Measurements from ENCODE around the gene COL6A1. TPM values are rescaled to one million over a fixed set of nuclear protein-coding genes. Genes with fewer than 3 reads are reported as not detected.

Gene COL6A1
- total RNA-seq, 1 donor from 2014 or later, result 12.6 TPM

GRCh38 chr21:46009951-46010705 lies 28.6 kb downstream of the COL6A1 start:
- no peaks in the 10 kb centered on the region for H3K79me2 ChIP-seq (ENCODE audit: low read depth)
- Mint-ChIP-seq H3K27ac (peak overlapping the region; percentile 81), H3K9me3 (peaks cover 2% of the 10 kb centered on the region), H3K4me3 (no peak overlapping the region), H3K27me3 (ENCODE audit: insufficient read depth, low read depth) (peaks cover 6% of the 10 kb centered on the region), H3K36me3 (peaks cover 2% of the 10 kb centered on the region), H3K4me1 (peaks cover 5% of the 10 kb centered on the region)
- H2AFZ ChIP-seq (replicated peaks), result no peak overlapping the region
- no peaks in the 10 kb centered on the region for H3K4me1 ChIP-seq
- DNase-seq (ENCODE audit: low spot score), result no peak
- no peak overlapping the region for H3K4me3 ChIP-seq
- H3K36me3 ChIP-seq, result no peaks in the 10 kb centered on the region
- H3K9ac ChIP-seq, result no peak overlapping the region
- no peaks in the 10 kb centered on the region for H4K20me1 ChIP-seq (ENCODE audit: low read depth)
- H3K27me3 ChIP-seq, result no peaks in the 10 kb centered on the region
- no peak for TF ChIP-seq EZH2phosphoT487 (IDR thresholded peaks at IDR 0.05)
- TF ChIP-seq CTCF (IDR thresholded peaks at IDR 0.05), result no peak
- TF ChIP-seq EZH2 (IDR thresholded peaks at IDR 0.05), result no peak
- H3K27ac ChIP-seq, result no peak overlapping the region
- no peak overlapping the region for H3K4me2 ChIP-seq
- no peaks in the 10 kb centered on the region for H3F3A ChIP-seq (ENCODE audit: low read depth)
- no peaks in the 10 kb centered on the region for H3K9me3 ChIP-seq (ENCODE audit: low read depth)

- no peak for DNase-seq (ENCODE audit: low spot score)
Observed at GRCh38 chr21:46011267-46011967, 29.8 kb downstream of the COL6A1 start.

GRCh38 chr21:46012154-46012553 lies 30.6 kb downstream of the COL6A1 start:
- H3K4me1 ChIP-seq, result no peaks in the 10 kb centered on the region
- no peak for DNase-seq (ENCODE audit: low spot score)
- Mint-ChIP-seq H3K27me3 (ENCODE audit: insufficient read depth, low read depth) (peaks cover 4% of the 10 kb centered on the region), H3K4me3 (no peak overlapping the region), H3K9me3 (peaks cover 2% of the 10 kb centered on the region), H3K36me3 (peaks cover 2% of the 10 kb centered on the region), H3K27ac (no peak overlapping the region), H3K4me1 (peaks cover 5% of the 10 kb centered on the region)
- no peak overlapping the region for H2AFZ ChIP-seq (replicated peaks)
- H3K4me3 ChIP-seq, result no peak overlapping the region
- H3K27me3 ChIP-seq, result no peaks in the 10 kb centered on the region
- no peak overlapping the region for H3K9ac ChIP-seq
- no peaks in the 10 kb centered on the region for H3K79me2 ChIP-seq (ENCODE audit: low read depth)
- no peak for TF ChIP-seq CTCF (IDR thresholded peaks at IDR 0.05)
- no peak for TF ChIP-seq EZH2 (IDR thresholded peaks at IDR 0.05)
- no peak for TF ChIP-seq EZH2phosphoT487 (IDR thresholded peaks at IDR 0.05)
- no peak overlapping the region for H3K4me2 ChIP-seq
- no peaks in the 10 kb centered on the region for H3K9me3 ChIP-seq (ENCODE audit: low read depth)
- no peaks in the 10 kb centered on the region for H4K20me1 ChIP-seq (ENCODE audit: low read depth)
- no peak overlapping the region for H3K27ac ChIP-seq
- H3F3A ChIP-seq (ENCODE audit: low read depth), result no peaks in the 10 kb centered on the region
- H3K36me3 ChIP-seq, result no peaks in the 10 kb centered on the region

More at GRCh38 chr21:46011267-46011967, 29.8 kb downstream of the COL6A1 start:
- H2AFZ ChIP-seq (replicated peaks), result no peak overlapping the region
- H4K20me1 ChIP-seq (ENCODE audit: low read depth), result no peaks in the 10 kb centered on the region
- H3K27me3 ChIP-seq, result no peaks in the 10 kb centered on the region
- H3K4me3 Mint-ChIP-seq, result no peak overlapping the region
- no peaks in the 10 kb centered on the region for H3K9me3 ChIP-seq (ENCODE audit: low read depth)
- no peaks in the 10 kb centered on the region for H3K36me3 ChIP-seq
- H3K4me1 Mint-ChIP-seq, result peaks cover 5% of the 10 kb centered on the region
- TF ChIP-seq CTCF (IDR thresholded peaks at IDR 0.05) (no peak), EZH2phosphoT487 (IDR thresholded peaks at IDR 0.05) (no peak), EZH2 (IDR thresholded peaks at IDR 0.05) (no peak)
- no peak overlapping the region for H3K9ac ChIP-seq
- peaks cover 4% of the 10 kb centered on the region for H3K27me3 Mint-ChIP-seq (ENCODE audit: insufficient read depth, low read depth)
- H3K36me3 Mint-ChIP-seq, result peaks cover 2% of the 10 kb centered on the region
- no peaks in the 10 kb centered on the region for H3K79me2 ChIP-seq (ENCODE audit: low read depth)
- H3K4me3 ChIP-seq, result no peak overlapping the region
- no peaks in the 10 kb centered on the region for H3K4me1 ChIP-seq
- no peak overlapping the region for H3K4me2 ChIP-seq
- peak overlapping the region; percentile 68 for H3K27ac Mint-ChIP-seq
- no peaks in the 10 kb centered on the region for H3F3A ChIP-seq (ENCODE audit: low read depth)
- no peak overlapping the region for H3K27ac ChIP-seq
- peaks cover 2% of the 10 kb centered on the region for H3K9me3 Mint-ChIP-seq

All from neural progenitor cell (in vitro differentiated cells).